ENCODE data around the gene MACIR. TPM values are rescaled to one million over a fixed set of nuclear protein-coding genes. Genes with fewer than 3 reads are reported as not detected.

MACIR gene
- total RNA-seq, 1 donor from 2014 or later: 6.8 TPM

GRCh38 chr5:103254921-103255320, 3.6 kb upstream of the MACIR start:
- no peak for TF ChIP-seq CTCF (IDR thresholded peaks at IDR 0.05; ENCODE audit: partially characterized antibody, unreplicated experiment)
- Mint-ChIP-seq H3K4me3 (ENCODE audit: unreplicated experiment) (no peak overlapping the region), H3K27me3 (ENCODE audit: unreplicated experiment) (no peaks in the 10 kb centered on the region), H3K27ac (ENCODE audit: unreplicated experiment) (no peak overlapping the region), H3K4me1 (ENCODE audit: low read depth, unreplicated experiment) (peaks cover 2% of the 10 kb centered on the region), H3K36me3 (ENCODE audit: unreplicated experiment) (no peaks in the 10 kb centered on the region), H3K9me3 (ENCODE audit: unreplicated experiment) (peaks cover under 1% of the 10 kb centered on the region)
- no peak for DNase-seq

GRCh38 chr5:103255691-103256090, 2.9 kb upstream of the MACIR start:
- H3K4me3 Mint-ChIP-seq (ENCODE audit: unreplicated experiment): no peak overlapping the region

GRCh38 chr5:103256178-103256577, 2.4 kb upstream of the MACIR start:
- no peak for DNase-seq
- no peak overlapping the region for H3K4me3 Mint-ChIP-seq (ENCODE audit: unreplicated experiment)
- peaks cover 3% of the 10 kb centered on the region for H3K9me3 Mint-ChIP-seq (ENCODE audit: unreplicated experiment)
- H3K36me3 Mint-ChIP-seq (ENCODE audit: unreplicated experiment): no peaks in the 10 kb centered on the region
- peaks cover 4% of the 10 kb centered on the region for H3K4me1 Mint-ChIP-seq (ENCODE audit: low read depth, unreplicated experiment)
- TF ChIP-seq CTCF (IDR thresholded peaks at IDR 0.05; ENCODE audit: partially characterized antibody, unreplicated experiment): no peak
- H3K27me3 Mint-ChIP-seq (ENCODE audit: unreplicated experiment): no peaks in the 10 kb centered on the region
- H3K27ac Mint-ChIP-seq (ENCODE audit: unreplicated experiment): no peak overlapping the region

More at GRCh38 chr5:103255691-103256090, 2.9 kb upstream of the MACIR start:
- no peaks in the 10 kb centered on the region for H3K36me3 Mint-ChIP-seq (ENCODE audit: unreplicated experiment)
- TF ChIP-seq CTCF (IDR thresholded peaks at IDR 0.05; ENCODE audit: partially characterized antibody, unreplicated experiment): no peak
- no peak for DNase-seq
- H3K9me3 Mint-ChIP-seq (ENCODE audit: unreplicated experiment): peaks cover 3% of the 10 kb centered on the region
- H3K27me3 Mint-ChIP-seq (ENCODE audit: unreplicated experiment): no peaks in the 10 kb centered on the region
- H3K4me1 Mint-ChIP-seq (ENCODE audit: low read depth, unreplicated experiment): peaks cover 4% of the 10 kb centered on the region
- no peak overlapping the region for H3K27ac Mint-ChIP-seq (ENCODE audit: unreplicated experiment)

- H3K4me3 Mint-ChIP-seq (ENCODE audit: unreplicated experiment): peak overlapping the region; percentile 95
- peak; percentile 66 for DNase-seq
- no peaks in the 10 kb centered on the region for H3K36me3 Mint-ChIP-seq (ENCODE audit: unreplicated experiment)
- peaks cover 4% of the 10 kb centered on the region for H3K4me1 Mint-ChIP-seq (ENCODE audit: low read depth, unreplicated experiment)
- peaks cover 3% of the 10 kb centered on the region for H3K9me3 Mint-ChIP-seq (ENCODE audit: unreplicated experiment)
- no peak overlapping the region for H3K27ac Mint-ChIP-seq (ENCODE audit: unreplicated experiment)
- TF ChIP-seq CTCF (IDR thresholded peaks at IDR 0.05; ENCODE audit: partially characterized antibody, unreplicated experiment): no peak
- H3K27me3 Mint-ChIP-seq (ENCODE audit: unreplicated experiment): no peaks in the 10 kb centered on the region
Observed at GRCh38 chr5:103258957-103259704, 568 bp downstream of the MACIR start.

- Mint-ChIP-seq H3K9me3 (ENCODE audit: unreplicated experiment) (peaks cover 3% of the 10 kb centered on the region), H3K4me3 (ENCODE audit: unreplicated experiment) (peak overlapping the region; percentile 95), H3K27me3 (ENCODE audit: unreplicated experiment) (no peaks in the 10 kb centered on the region), H3K36me3 (ENCODE audit: unreplicated experiment) (no peaks in the 10 kb centered on the region), H3K4me1 (ENCODE audit: low read depth, unreplicated experiment) (peaks cover 4% of the 10 kb centered on the region), H3K27ac (ENCODE audit: unreplicated experiment) (no peak overlapping the region)
- TF ChIP-seq CTCF (IDR thresholded peaks at IDR 0.05; ENCODE audit: partially characterized antibody, unreplicated experiment): no peak
- DNase-seq: peak; percentile 39
Observed at GRCh38 chr5:103259705-103260355, 1.3 kb downstream of the MACIR start.
